ENCODE data around the gene CYS1.
"Not testable (repeated sequence)": the region's sequence is repeated elsewhere in the genome, so short reads cannot be mapped to it uniquely, and the experiment has no call there.

The CYS1 gene

DNA sequence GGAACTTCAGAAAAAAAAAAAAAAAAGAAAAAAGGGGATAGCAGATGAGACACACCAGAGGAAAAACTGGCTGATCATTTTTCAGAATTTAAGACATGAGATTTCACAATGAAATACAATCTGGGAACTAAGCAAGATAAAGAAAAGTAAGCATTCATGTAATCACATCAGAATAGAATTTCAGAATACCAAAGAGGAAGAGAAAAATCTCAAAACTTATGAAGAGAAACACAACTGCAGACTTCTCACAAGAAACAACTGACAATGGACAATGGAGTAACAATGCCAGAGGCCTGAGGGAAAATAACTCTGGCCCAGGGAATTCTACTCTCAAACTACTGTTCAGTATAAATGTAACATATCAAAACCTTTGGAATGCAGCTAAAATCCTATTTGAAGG lies 29.1 kb upstream of the CYS1 start:
- ChIA-PET CTCF (interaction anchor here (1.7 to 3.7 kb wide), 5 partner anchors 11 to 37 kb away, joined by 4 to 12 read pairs (median 5); no protein-coding TSS in a partner anchor), POLR2A (no interaction called here)
- DNase-seq (ENCODE audit: extremely low spot score) = no peak
- TF ChIP-seq CTCF (IDR thresholded peaks at IDR 0.05; ENCODE audit: control extremely low read depth, extremely low read depth, low read depth, missing control alignments) = no peak

DNA sequence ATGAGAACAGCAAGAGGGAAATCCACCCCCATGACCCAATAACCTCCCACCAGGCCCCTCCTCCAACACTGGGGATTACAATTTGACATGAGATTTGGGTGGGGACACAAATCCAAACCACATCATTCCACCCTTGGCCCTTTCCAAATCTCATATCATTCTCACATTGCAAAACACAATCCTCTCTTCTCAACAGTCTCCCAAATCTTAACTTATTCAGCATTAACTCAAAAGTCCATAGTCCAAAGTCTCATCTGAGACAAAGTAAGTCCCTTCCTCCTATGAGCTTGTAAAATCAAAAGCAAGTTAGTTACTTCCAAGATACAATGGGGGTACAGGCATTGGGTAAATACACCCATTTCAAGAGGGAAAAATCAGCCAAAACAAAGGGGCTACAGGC lies 24.7 kb upstream of the CYS1 start:
- POLR2A ChIA-PET; DNase-seq (ENCODE audit: extremely low spot score): not testable (repeated sequence)
- CTCF ChIA-PET = interaction anchor here (1.2 to 4.0 kb wide), 5 partner anchors 9 to 329 kb away, joined by 3 to 24 read pairs (median 7); no protein-coding TSS in a partner anchor

DNA sequence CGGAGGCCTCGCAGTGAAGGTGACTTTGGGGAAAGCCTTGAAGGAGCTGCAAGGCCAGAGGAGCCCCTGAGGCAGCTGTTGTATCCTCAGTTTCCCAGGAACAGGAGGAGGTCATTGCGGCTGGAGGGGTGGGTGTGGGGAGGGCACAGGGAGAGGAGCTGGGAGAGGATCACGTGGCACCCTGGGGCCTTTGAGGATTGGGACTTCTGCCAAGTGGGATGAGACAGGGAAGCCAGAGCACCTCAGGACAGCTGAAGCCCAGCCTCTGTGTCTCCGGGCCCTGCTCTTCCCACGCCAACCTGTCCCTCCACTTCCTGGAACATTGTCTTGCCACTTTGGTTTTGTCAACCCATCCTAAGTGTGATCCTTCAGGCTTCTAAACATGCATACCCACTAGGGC lies 23.0 kb upstream of the CYS1 start:
- POLR2A ChIA-PET = no interaction called here
- no peak for DNase-seq (ENCODE audit: extremely low spot score)
- TF ChIP-seq CTCF (IDR thresholded peaks at IDR 0.05; ENCODE audit: control extremely low read depth, extremely low read depth, low read depth, missing control alignments) = no peak
- CTCF ChIA-PET = interaction anchor here (1.1 to 4.2 kb wide), 8 partner anchors 11 to 331 kb away, joined by 3 to 22 read pairs (median 5); no protein-coding TSS in a partner anchor

DNA sequence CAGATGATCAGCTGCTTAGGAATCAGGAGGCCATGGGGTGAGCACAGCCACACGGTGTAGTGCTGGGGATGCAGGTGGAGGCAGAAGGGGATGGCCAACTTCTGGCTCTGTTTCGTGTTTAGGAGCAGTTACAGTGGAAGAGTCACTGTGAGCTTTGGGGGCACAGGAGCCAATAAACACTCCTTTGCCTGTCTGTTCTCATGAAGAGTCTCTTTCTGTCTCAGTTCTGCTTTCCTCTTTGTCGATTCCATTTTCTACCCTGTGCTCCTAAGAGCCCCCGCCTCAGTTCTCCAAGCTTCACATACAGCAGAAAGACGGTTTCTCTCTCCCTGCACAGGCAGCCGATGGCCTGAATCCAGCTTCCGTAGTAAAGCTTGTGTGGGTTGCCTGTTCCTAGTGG lies 21.3 kb upstream of the CYS1 start:
- CTCF ChIA-PET = interaction anchor here (1.0 to 4.2 kb wide), 8 partner anchors 10 to 333 kb away, joined by 3 to 22 read pairs (median 6); no protein-coding TSS in a partner anchor
- TF ChIP-seq CTCF (IDR thresholded peaks at IDR 0.05; ENCODE audit: control extremely low read depth, extremely low read depth, low read depth, missing control alignments) = no peak
- DNase-seq (ENCODE audit: extremely low spot score) = no peak
- POLR2A ChIA-PET = no interaction called here

- peak; percentile 92 for TF ChIP-seq CTCF (IDR thresholded peaks at IDR 0.05; ENCODE audit: control extremely low read depth, extremely low read depth, low read depth, missing control alignments)
- DNase-seq (ENCODE audit: extremely low spot score) = peak; percentile 76
- ChIA-PET POLR2A (no interaction called here), CTCF (interaction anchor here (0.7 to 21.6 kb wide), 32 partner anchors 8 to 351 kb away, joined by 3 to 390 read pairs (median 5); partner anchors contain the start of genes CYS1 and ODC1)
These were observed 17.3 kb upstream of the CYS1 start for GRCh38 chr2:10097352-10098148.

GRCh38 chr2:10096641-10097040 lies 16.4 kb upstream of the CYS1 start:
- ChIA-PET CTCF (interaction anchor here (0.7 to 21.6 kb wide), 29 partner anchors 7 to 352 kb away, joined by 3 to 390 read pairs (median 5); partner anchors contain the start of genes CYS1 and ODC1), POLR2A (no interaction called here)
- DNase-seq (ENCODE audit: extremely low spot score) = no peak
- no peak for TF ChIP-seq CTCF (IDR thresholded peaks at IDR 0.05; ENCODE audit: control extremely low read depth, extremely low read depth, low read depth, missing control alignments)

DNA sequence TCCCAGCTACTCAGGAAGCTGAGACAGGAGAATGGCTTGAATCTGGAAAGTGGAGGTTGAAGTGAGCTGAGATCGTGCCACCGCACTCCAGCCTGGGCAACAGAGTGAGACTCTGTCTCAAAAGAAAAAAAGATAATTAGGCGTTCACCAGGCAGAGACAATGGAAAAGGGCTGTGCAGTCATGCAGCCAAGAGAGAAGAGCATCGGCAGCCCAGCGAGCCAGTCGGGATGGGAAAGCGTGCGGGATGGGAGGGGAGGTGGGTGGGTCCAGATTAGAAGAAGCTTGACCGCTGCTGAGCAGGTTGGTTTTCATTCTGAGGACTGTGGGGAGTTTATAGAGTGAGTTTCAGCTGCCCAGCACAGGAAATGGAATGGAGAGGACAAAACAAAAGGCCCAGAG lies 15.0 kb upstream of the CYS1 start:
- DNase-seq (ENCODE audit: extremely low spot score) = no peak
- ChIA-PET CTCF (interaction anchor here (1.0 to 21.6 kb wide), 9 partner anchors 8 to 340 kb away, joined by 3 to 390 read pairs (median 14); partner anchors contain the start of gene CYS1), POLR2A (no interaction called here)
- TF ChIP-seq CTCF (IDR thresholded peaks at IDR 0.05; ENCODE audit: control extremely low read depth, extremely low read depth, low read depth, missing control alignments) = no peak

Data from GM10248 (cell line).